A673 (cell line): ENCODE measurements around the gene OBSCN.

ENCODE experiments used
- EZH2 ChIP-seq: fragments of 200-600 bp; sonication (generic); IDR thresholded peaks from 2 replicates; pipeline ENCODE4 v1.6.1; 2017; ENCODE audit warnings: borderline replicate concordance, low read depth, mild to moderate bottlenecking, mixed read lengths, antibody characterized with exemption, low read length; ENCODE audit not compliant: poor library complexity, severe bottlenecking
- TF ChIP-seq, protein P1 (sequence below): fragments of 300-800, 200-600 bp; sonication (generic); conservative IDR thresholded peaks from 2 replicates; pipeline ENCODE4 v1.5.1; 2017; ENCODE audit warnings: low read depth, mild to moderate bottlenecking, antibody characterized with exemption, low read length, moderate library complexity, mixed read lengths

DNA sequence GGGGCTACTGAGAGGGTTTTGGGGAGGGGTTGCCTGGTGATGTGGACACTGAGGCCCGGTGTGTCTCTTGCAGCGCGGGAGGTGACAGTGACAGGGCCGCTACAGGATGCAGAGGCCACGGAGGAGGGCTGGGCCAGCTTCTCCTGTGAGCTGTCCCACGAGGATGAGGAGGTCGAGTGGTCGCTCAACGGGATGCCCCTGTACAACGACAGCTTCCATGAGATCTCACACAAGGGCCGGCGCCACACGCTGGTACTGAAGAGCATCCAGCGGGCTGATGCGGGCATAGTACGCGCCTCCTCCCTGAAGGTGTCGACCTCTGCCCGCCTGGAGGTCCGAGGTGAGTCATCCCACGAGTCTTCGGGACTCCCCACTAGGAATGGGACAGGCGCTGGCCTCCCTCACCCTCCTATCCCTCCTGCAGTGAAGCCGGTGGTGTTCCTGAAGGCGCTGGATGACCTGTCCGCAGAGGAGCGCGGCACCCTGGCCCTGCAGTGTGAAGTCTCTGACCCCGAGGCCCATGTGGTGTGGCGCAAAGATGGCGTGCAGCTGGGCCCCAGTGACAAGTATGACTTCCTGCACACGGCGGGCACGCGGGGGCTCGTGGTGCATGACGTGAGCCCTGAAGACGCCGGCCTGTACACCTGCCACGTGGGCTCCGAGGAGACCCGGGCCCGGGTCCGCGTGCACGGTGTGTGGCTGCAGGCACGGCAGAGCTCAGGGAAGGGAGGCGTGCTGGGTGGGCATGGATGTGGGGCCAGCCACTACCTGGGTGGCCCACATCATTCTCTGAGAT lies 72.5 kb downstream of the OBSCN start:
- TF ChIP-seq, protein P1, sequence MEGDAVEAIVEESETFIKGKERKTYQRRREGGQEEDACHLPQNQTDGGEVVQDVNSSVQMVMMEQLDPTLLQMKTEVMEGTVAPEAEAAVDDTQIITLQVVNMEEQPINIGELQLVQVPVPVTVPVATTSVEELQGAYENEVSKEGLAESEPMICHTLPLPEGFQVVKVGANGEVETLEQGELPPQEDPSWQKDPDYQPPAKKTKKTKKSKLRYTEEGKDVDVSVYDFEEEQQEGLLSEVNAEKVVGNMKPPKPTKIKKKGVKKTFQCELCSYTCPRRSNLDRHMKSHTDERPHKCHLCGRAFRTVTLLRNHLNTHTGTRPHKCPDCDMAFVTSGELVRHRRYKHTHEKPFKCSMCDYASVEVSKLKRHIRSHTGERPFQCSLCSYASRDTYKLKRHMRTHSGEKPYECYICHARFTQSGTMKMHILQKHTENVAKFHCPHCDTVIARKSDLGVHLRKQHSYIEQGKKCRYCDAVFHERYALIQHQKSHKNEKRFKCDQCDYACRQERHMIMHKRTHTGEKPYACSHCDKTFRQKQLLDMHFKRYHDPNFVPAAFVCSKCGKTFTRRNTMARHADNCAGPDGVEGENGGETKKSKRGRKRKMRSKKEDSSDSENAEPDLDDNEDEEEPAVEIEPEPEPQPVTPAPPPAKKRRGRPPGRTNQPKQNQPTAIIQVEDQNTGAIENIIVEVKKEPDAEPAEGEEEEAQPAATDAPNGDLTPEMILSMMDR, result no peak
- TF ChIP-seq EZH2, result no peak
